GM12878 (cell line): ENCODE data around the gene NGRN. TPM values are rescaled to one million over a fixed set of nuclear protein-coding genes. Genes with fewer than 3 reads are reported as not detected.

Experiments used
- ATAC-seq: fragments of 200-7000 bp; cut with Tn5 transposase; 3 replicates; pipeline ENCODE4 v1.9.1; 2020; ENCODE audit warnings: mild to moderate bottlenecking, moderate library complexity
- BruUV-seq: library from RNA; stranded (reverse); fragments of 400-500 nt; replicated peaks from 2 replicates; lab custom pipeline; 2021; lab: Mats Ljungman, UMichigan
- CTCF ChIA-PET: fragments of 300-600 bp; sonication (Branson Sonifier 250); formaldehyde crosslinking; extraction: SDS; loops from one replicate; lab custom pipeline; 2021; ENCODE audit warnings: inconsistent platforms; lab: Yijun Ruan, JAX
- POLR2A ChIA-PET: fragments of 350-600 bp; formaldehyde crosslinking; extraction: SDS; loops from one replicate; lab custom pipeline; 2021; ENCODE audit warnings: inconsistent platforms; lab: Charles Lee
- RAD21 ChIA-PET: fragments of 300-600 bp; sonication (Branson Sonifier 250); formaldehyde crosslinking; loops from one replicate; lab custom pipeline; 2023; ENCODE audit warnings: antibody characterized with exemption; ENCODE audit not compliant: unreplicated experiment; lab: Charles Lee
- SMC1A ChIA-PET: fragments of 300-600 bp; sonication (Branson Sonifier 250); formaldehyde crosslinking; loops from one replicate; lab custom pipeline; 2023; ENCODE audit not compliant: unreplicated experiment, uncharacterized antibody; lab: Charles Lee
- DNase-seq: peaks from one replicate; pipeline ENCODE4 v3.0.0-alpha.2; 2011; ENCODE audit warnings: low read depth, low spot score
- FAIRE-seq: peaks from 3 replicates; lab custom pipeline; 2011; peaks lifted over from hg19 to GRCh38; lab: Jason Lieb, UNC
- H2AFZ ChIP-seq: 2 replicates; pipeline ENCODE4 v1.6.0; 2011; ENCODE audit warnings: low read depth, low read length, control low read depth; ENCODE audit not compliant: control insufficient read depth
- H3K27ac ChIP-seq: 2 replicates; pipeline ENCODE4 v1.5.1; 2011; ENCODE audit warnings: control low read depth; ENCODE audit not compliant: control insufficient read depth, insufficient read depth
- H3K27me3 ChIP-seq, 2 experiments: replicated peaks in 1 of 2; 2 replicates each; pipeline versions ENCODE4 v1.6.0 to v1.6.1; 2011; ENCODE audit warnings: low read length in 1 of 2; ENCODE audit not compliant: control insufficient read depth in 2 of 2, insufficient read depth in 2 of 2
- H3K36me3 ChIP-seq, 2 experiments: 2 replicates each; pipeline ENCODE4 v1.5.1; 2011; ENCODE audit warnings: low read length in 1 of 2; ENCODE audit not compliant: control insufficient read depth in 2 of 2, insufficient read depth in 2 of 2
- H3K4me1 ChIP-seq: 2 replicates; pipeline ENCODE4 v1.6.1; 2011; ENCODE audit warnings: mild to moderate bottlenecking, low read length, moderate library complexity, mixed read lengths; ENCODE audit not compliant: control insufficient read depth, insufficient read depth
- H3K4me2 ChIP-seq: 2 replicates; pipeline ENCODE4 v1.6.0; 2011; ENCODE audit warnings: control low read depth; ENCODE audit not compliant: control insufficient read depth, insufficient read depth
- H3K4me3 ChIP-seq: fragments of 200-600 bp; sonication (generic); 2 replicates; pipeline ENCODE4 v1.5.1; 2016
- H3K79me2 ChIP-seq: 2 replicates; pipeline ENCODE4 v1.6.0; 2011; ENCODE audit warnings: low read length; ENCODE audit not compliant: control insufficient read depth, insufficient read depth
- H3K9ac ChIP-seq: 2 replicates; pipeline ENCODE4 v1.8.0; 2011; ENCODE audit warnings: low read length, control low read depth, mixed read lengths; ENCODE audit not compliant: control insufficient read depth, insufficient read depth
- H3K9me3 ChIP-seq: replicated peaks from 3 replicates; pipeline ENCODE4 v1.5.1; 2011; ENCODE audit warnings: mild to moderate bottlenecking, low read length; ENCODE audit not compliant: control insufficient read depth, insufficient read depth
- H4K20me1 ChIP-seq: 2 replicates; pipeline ENCODE4 v1.6.0; 2011; ENCODE audit not compliant: control insufficient read depth, insufficient read depth
- BHLHE40 ChIP-seq, 2 experiments: fragments of 450-650 bp in 1 of 2; IDR thresholded peaks; 2 replicates each; pipeline ENCODE4 v1.6.1; 2011 to 2017; ENCODE audit warnings: low read depth in 2 of 2, borderline replicate concordance in 1 of 2, improper control_type of control experiment in 1 of 2, low read length in 1 of 2, mild to moderate bottlenecking in 1 of 2
- BMI1 ChIP-seq: fragments of 450-650 bp; IDR thresholded peaks from 2 replicates; pipeline ENCODE4 v1.6.1; 2016; ENCODE audit warnings: mild to moderate bottlenecking, moderate library complexity, borderline replicate concordance
- CBX3 ChIP-seq: fragments of 200-600 bp; sonication (generic); IDR thresholded peaks from 2 replicates; pipeline ENCODE4 v1.6.1; 2016; ENCODE audit warnings: low read depth, borderline replicate concordance
- IKZF1 ChIP-seq: fragments of 450-650 bp; conservative IDR thresholded peaks from 2 replicates; pipeline ENCODE4 v1.6.1; 2017; ENCODE audit warnings: antibody characterized with exemption, mild to moderate bottlenecking
- KAT2A ChIP-seq: conservative IDR thresholded peaks from 2 replicates; pipeline ENCODE4 v1.6.1; 2011; ENCODE audit warnings: low read depth, low read length; ENCODE audit not compliant: control insufficient read depth
- LARP7 ChIP-seq: fragments of 450-650 bp; IDR thresholded peaks from 2 replicates; pipeline ENCODE4 v1.6.1; 2017; ENCODE audit warnings: mild to moderate bottlenecking
- MEF2A ChIP-seq: IDR thresholded peaks from 2 replicates; pipeline ENCODE4 v1.6.1; 2011; ENCODE audit warnings: low read depth, mild to moderate bottlenecking, low read length, moderate library complexity; ENCODE audit not compliant: insufficient read depth
- NFIC ChIP-seq: IDR thresholded peaks from 2 replicates; pipeline ENCODE4 v1.6.1; 2012; ENCODE audit warnings: low read depth, mild to moderate bottlenecking, inconsistent platforms, low read length, moderate library complexity
- PAX8 ChIP-seq: fragments of 450-650 bp; IDR thresholded peaks from 2 replicates; pipeline ENCODE4 v1.6.1; 2017; ENCODE audit warnings: mild to moderate bottlenecking, moderate library complexity
- SP1 ChIP-seq: IDR thresholded peaks from one replicate; pipeline ENCODE4 v1.6.1; 2011; ENCODE audit warnings: low read depth, low read length
- TARDBP ChIP-seq: IDR thresholded peaks from 2 replicates; pipeline ENCODE4 v1.6.1; 2016; ENCODE audit warnings: borderline replicate concordance
- ZNF24 ChIP-seq: fragments of 450-650 bp; IDR thresholded peaks from 2 replicates; pipeline ENCODE4 v1.6.1; 2017; ENCODE audit warnings: antibody characterized with exemption, mild to moderate bottlenecking
- WGBS: methylation state at CpG from one replicate; pipeline ENCODE4 v1.1.6; 2016; ENCODE audit warnings: low lambda C conversion rate; ENCODE audit not compliant: insufficient replicate concordance, insufficient coverage; ENCODE audit errors: missing lambda C conversion rate; 5-methylcytosine and 5-hydroxymethylcytosine counted together
- in situ Hi-C: fragments of 300-500 bp; cut with MboI; formaldehyde crosslinking; loops from 9 replicates; pipeline ENCODE4 v1.14.3; 2018; ENCODE audit warnings: mixed read lengths
- intact Hi-C: fragments of 100-400 bp; cut with micrococcal nuclease; formaldehyde crosslinking; loops from one replicate; pipeline ENCODE4 v1.14.2; 2022; ENCODE audit not compliant: unreplicated experiment
- polyA plus RNA-seq, 11 experiments: library from polyadenylated mRNA; depleted of rRNA in 4 of 11; unstranded in 6 of 11; stranded (reverse) in 5 of 11; fragments of >200 nt; fragmentation: Nextera tagmentation in 4 of 11; fragmentation: Illumina TruSeq in 1 of 11; extraction: Ambion mirVana in 4 of 11; extraction: Trizol in 1 of 11; gene quantifications; 1 replicate in 1 of 11; 2 replicates in 10 of 11; pipeline versions ENCODE4 v1.2.1 to v1.2.3, GENCODE V29; 2011 to 2016; ENCODE audit warnings: inconsistent platforms in 2 of 11, missing spikeins in 2 of 11, low read depth in 1 of 11
- total RNA-seq, 4 experiments: library from RNA; depleted of rRNA in 3 of 4; stranded (reverse); fragments of >200 nt in 3 of 4; fragmentation: Illumina TruSeq in 1 of 4; extraction: Trizol in 1 of 4; gene quantifications; 2 replicates each; pipeline versions ENCODE4 v1.2.1 to v1.2.3, GENCODE V29; 2013 to 2021
- TF ChIP-seq, protein P1 (sequence below): fragments of 450-650 bp; IDR thresholded peaks from 2 replicates; pipeline ENCODE4 v1.6.1; 2017; ENCODE audit warnings: antibody characterized with exemption, mild to moderate bottlenecking, moderate library complexity
- TF ChIP-seq, protein P2 (sequence below): IDR thresholded peaks from 2 replicates; pipeline ENCODE4 v1.6.1; 2012; ENCODE audit warnings: low read depth, low read length, improper control_type of control experiment
- TF ChIP-seq, protein P3 (sequence below): IDR thresholded peaks from 2 replicates; pipeline ENCODE4 v1.6.1; 2012; ENCODE audit warnings: mild to moderate bottlenecking, low read depth, low read length

The NGRN gene
- total and polyA plus RNA-seq, 10 of the 15 experiments (the other 5 are each of a cell fraction or from before 2014, with no cell fraction given), result 5.8 to 31.3 (median 23.2) TPM

DNA sequence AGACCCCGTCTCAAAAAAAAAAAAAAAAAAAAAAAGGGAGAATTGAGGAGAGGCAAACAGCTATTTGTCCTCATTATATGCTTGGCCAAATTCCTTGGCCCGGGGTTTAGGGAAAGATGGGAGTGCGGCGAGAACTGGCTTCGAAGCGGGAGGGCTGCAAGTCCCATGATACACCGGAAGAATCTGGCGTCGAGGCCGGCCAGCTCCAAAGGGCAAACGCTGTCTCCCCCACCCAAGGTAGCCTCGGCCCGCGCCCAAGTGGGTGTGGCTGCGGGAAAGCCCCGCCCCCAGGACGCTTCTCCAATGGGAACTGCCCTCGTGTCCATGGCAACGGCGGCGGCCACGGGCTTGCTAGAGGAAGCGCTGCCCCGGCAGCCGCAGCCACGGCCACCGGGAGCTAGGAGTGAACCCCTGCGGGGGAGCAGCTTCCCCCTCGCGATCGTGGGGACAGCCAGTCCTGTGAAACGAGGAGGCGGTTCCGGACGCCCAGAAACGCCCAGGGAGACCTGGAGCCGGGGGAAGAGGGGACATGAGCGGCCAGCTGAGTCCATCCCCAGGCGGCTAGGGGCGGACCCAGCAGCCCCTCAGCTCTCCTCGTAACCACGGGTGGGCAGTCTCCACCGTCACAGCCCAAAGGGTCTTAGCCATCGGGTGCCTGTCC, 16.1 kb upstream of the NGRN start, which contains the start of gene TTLL13:
Gene TTLL13, plus strand, starts transcription at position 354 of the 661 bp plus-strand sequence. CDS start 1,075 bp downstream, outside the sequence.
- Histone ChIP-seq H3K9ac (no peak within 1 kb of the TSS), H3K4me2 (peak within 1 kb of the TSS; percentile 96), H3K27me3 (peaks cover 0 to 2% of the 10 kb centered on the region in 2 experiments; a peak in 1 of 4 replicates), H2AFZ (peak within 1 kb of the TSS; percentile 72), H3K4me3 (peak within 1 kb of the TSS; percentile 55; the same call in 1 of the 2 replicates), H3K36me3 (no peaks in the 10 kb centered on the region), H3K79me2 (no peaks in the 10 kb centered on the region), H3K4me1 (peaks cover 2% of the 10 kb centered on the region; the same call in 1 of the 2 replicates), H3K27ac (no peak within 1 kb of the TSS), H4K20me1 (no peaks in the 10 kb centered on the region), H3K9me3 (no peaks in the 10 kb centered on the region)
- peak; percentile 47 for FAIRE-seq
- in situ Hi-C loops (no loop called here), intact Hi-C loops (no loop called here)
- ATAC-seq, result peak; percentile 95
- BruUV-seq, result no TSS peak
- ChIA-PET SMC1A (interaction anchor here (1.1 to 2.7 kb wide), 5 partner anchors 10 to 19 kb away, joined by 3 to 10 read pairs (median 3); partner anchors contain the start of genes CIB1 and GDPGP1), CTCF (interaction anchor here (1.2 to 2.1 kb wide), 7 partner anchors 10 to 87 kb away, joined by 3 to 6 read pairs (median 4); partner anchors contain the start of gene SEMA4B), POLR2A (interaction anchor here (0.6 to 2.5 kb wide), 9 partner anchors 10 to 1056 kb away, joined by 3 to 10 read pairs (median 4); partner anchors contain the start of genes BLM, CIB1 and GDPGP1), RAD21 (interaction anchor here (0.5 to 2.8 kb wide), 2 partner anchors 16 to 105 kb away, joined by 5 to 22 read pairs; partner anchors contain the start of genes CIB1 and GDPGP1)
- WGBS, result 5% methylated on average over 41 of the region's 44 CpGs
- no peak for DNase-seq
- peak; percentile 91 for TF ChIP-seq BMI1
- no peak for TF ChIP-seq TARDBP
- peak; percentile 68 for TF ChIP-seq IKZF1
- TF ChIP-seq, protein P1, sequence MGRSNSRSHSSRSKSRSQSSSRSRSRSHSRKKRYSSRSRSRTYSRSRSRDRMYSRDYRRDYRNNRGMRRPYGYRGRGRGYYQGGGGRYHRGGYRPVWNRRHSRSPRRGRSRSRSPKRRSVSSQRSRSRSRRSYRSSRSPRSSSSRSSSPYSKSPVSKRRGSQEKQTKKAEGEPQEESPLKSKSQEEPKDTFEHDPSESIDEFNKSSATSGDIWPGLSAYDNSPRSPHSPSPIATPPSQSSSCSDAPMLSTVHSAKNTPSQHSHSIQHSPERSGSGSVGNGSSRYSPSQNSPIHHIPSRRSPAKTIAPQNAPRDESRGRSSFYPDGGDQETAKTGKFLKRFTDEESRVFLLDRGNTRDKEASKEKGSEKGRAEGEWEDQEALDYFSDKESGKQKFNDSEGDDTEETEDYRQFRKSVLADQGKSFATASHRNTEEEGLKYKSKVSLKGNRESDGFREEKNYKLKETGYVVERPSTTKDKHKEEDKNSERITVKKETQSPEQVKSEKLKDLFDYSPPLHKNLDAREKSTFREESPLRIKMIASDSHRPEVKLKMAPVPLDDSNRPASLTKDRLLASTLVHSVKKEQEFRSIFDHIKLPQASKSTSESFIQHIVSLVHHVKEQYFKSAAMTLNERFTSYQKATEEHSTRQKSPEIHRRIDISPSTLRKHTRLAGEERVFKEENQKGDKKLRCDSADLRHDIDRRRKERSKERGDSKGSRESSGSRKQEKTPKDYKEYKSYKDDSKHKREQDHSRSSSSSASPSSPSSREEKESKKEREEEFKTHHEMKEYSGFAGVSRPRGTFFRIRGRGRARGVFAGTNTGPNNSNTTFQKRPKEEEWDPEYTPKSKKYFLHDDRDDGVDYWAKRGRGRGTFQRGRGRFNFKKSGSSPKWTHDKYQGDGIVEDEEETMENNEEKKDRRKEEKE, result no peak
- TF ChIP-seq, protein P2, sequence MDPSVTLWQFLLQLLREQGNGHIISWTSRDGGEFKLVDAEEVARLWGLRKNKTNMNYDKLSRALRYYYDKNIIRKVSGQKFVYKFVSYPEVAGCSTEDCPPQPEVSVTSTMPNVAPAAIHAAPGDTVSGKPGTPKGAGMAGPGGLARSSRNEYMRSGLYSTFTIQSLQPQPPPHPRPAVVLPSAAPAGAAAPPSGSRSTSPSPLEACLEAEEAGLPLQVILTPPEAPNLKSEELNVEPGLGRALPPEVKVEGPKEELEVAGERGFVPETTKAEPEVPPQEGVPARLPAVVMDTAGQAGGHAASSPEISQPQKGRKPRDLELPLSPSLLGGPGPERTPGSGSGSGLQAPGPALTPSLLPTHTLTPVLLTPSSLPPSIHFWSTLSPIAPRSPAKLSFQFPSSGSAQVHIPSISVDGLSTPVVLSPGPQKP, result no peak
- no peak for TF ChIP-seq PAX8
- TF ChIP-seq SP1, result peak; percentile 24
- TF ChIP-seq KAT2A, result no peak
- peak in 1 of 2 experiments; percentile 41; a peak in 2 of 4 replicates for TF ChIP-seq BHLHE40 (IDR thresholded peaks at IDR 0.05; ENCODE audit: borderline replicate concordance in 1 of 2, low read depth in 2 of 2, low read length in 1 of 2)
- no peak for TF ChIP-seq MEF2A
- TF ChIP-seq NFIC, result no peak
- TF ChIP-seq, protein P3, sequence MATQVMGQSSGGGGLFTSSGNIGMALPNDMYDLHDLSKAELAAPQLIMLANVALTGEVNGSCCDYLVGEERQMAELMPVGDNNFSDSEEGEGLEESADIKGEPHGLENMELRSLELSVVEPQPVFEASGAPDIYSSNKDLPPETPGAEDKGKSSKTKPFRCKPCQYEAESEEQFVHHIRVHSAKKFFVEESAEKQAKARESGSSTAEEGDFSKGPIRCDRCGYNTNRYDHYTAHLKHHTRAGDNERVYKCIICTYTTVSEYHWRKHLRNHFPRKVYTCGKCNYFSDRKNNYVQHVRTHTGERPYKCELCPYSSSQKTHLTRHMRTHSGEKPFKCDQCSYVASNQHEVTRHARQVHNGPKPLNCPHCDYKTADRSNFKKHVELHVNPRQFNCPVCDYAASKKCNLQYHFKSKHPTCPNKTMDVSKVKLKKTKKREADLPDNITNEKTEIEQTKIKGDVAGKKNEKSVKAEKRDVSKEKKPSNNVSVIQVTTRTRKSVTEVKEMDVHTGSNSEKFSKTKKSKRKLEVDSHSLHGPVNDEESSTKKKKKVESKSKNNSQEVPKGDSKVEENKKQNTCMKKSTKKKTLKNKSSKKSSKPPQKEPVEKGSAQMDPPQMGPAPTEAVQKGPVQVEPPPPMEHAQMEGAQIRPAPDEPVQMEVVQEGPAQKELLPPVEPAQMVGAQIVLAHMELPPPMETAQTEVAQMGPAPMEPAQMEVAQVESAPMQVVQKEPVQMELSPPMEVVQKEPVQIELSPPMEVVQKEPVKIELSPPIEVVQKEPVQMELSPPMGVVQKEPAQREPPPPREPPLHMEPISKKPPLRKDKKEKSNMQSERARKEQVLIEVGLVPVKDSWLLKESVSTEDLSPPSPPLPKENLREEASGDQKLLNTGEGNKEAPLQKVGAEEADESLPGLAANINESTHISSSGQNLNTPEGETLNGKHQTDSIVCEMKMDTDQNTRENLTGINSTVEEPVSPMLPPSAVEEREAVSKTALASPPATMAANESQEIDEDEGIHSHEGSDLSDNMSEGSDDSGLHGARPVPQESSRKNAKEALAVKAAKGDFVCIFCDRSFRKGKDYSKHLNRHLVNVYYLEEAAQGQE, result no peak
- TF ChIP-seq ZNF24, result no peak
- no peak for TF ChIP-seq CBX3
- TF ChIP-seq LARP7, result peak; percentile 45; the same call in 1 of the 2 replicates
